Umbilical cord (tissue), 2 donors: ENCODE results near the gene PKP1. TPM values are rescaled to one million over a fixed set of nuclear protein-coding genes. Genes with fewer than 3 reads are reported as not detected.

Source experiments
- DNase-seq: peaks from one replicate; pipeline ENCODE4 v3.0.0-alpha.2; 2015; ENCODE audit warnings: low spot score
- total RNA-seq: library from RNA; depleted of rRNA; stranded (reverse); fragments of >200 nt; gene quantifications from one replicate; pipeline ENCODE4 v1.2.3, GENCODE V29; 2014; ENCODE audit warnings: low replicate concordance; ENCODE audit not compliant: insufficient read depth

Gene PKP1
- total RNA-seq, 1 donor from 2014 or later, result 21.9 TPM

DNA sequence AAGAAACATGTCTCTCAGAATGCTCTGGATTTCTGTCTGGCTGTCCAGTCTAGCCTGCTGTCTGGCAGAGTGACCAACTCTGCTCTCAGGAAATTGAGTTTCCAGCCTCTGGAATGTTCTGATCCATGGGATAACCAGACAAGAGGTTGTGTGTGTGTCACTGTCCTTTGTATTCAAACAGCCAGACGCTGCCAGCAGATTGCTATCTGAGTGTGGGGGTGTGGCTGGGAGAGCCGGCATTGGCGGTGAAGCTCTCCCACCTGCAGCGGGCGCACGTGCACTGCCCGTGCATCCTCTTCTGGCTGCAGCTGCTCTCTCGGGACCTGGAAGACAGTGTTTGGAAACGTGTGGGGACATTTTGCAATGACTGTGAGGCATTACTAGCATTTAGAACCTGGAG is 26.1 kb downstream of the PKP1 start:
- DNase-seq, result peak; percentile 66

DNA sequence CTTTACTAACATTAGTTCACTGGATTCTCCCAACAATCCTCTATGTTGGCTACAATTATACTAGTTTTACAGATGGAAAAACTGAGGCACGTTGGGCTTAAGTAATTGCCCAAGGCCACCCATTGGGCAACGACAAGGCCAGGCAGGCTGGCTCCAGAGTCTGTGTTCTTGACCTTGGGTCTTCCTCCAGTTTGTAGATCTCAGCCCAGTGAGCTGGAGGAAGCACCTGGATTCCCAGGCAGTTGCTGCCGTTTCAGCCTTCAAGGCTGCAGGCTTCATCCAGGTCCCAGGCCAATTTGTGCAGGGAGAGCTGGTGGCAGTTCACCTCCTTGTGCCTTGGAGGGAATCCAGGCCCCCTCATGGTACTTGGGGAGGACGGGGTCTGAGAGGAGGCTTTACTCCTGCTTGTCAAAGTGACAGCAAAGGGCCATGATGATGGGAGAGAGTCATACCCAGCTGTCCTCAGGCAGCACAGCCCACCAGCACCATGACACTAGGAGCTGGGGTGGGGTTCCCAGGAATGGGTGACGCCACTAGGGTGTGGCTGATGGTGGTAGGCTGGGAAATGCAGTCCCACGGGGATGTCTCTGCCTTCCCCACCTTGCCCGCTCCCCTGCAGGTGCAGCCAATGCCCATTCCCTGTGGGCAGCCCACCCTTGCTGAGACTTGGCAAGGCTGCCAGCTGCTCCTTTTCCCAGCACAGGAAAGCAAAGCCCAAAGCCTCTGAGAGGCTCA is 27.1 kb downstream of the PKP1 start:
- DNase-seq, result no peak

DNA sequence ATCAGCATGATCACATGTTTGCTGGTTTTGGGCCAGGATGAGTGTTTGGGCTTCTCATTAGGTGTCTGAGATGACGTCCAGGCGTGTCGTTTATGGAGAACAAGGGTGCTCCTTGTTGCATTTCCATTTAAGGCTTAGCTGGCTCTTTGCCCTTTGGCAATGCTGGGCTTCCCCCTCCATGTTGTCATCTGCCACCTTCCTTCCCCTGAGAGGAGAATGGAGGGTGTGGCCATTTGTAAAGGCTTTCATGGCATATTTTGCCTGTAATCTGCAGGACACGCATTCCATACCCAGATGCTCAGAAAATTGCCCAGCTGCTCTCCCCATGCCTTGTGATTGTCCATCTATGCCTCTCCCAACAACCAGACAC is 27.7 kb downstream of the PKP1 start:
- no peak for DNase-seq

DNA sequence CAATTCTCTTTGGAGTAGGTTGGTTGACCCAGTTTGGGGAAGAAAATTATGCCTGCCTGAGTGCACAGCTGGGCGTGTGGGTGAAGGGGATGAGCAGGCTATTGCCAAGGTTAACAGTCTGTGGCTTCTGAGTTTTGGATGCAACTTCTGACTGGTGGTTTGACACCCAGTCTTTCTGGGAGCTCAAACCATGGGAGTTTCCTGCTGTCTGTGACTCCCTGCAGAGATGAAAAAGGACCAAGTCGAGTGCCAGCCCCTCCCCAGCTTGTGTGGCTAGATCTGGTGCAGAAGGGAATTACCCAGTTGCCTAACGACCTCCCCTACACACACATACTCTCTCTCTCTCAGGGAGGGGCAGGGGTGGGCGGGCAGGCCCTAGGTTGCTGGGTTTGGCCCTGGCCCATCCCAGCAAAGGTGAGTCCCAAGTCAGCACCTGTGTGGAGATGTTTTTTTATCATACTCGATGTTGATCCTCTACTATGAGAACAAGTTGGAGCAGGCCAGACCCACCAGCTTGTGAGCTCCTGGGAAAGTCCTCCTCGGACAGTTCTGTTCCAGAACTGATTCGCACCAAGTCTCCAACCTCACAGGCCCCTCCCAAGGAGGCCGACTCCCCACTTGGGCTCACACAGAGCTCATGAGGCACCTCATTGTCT is 28.2 kb downstream of the PKP1 start:
- no peak for DNase-seq

DNA sequence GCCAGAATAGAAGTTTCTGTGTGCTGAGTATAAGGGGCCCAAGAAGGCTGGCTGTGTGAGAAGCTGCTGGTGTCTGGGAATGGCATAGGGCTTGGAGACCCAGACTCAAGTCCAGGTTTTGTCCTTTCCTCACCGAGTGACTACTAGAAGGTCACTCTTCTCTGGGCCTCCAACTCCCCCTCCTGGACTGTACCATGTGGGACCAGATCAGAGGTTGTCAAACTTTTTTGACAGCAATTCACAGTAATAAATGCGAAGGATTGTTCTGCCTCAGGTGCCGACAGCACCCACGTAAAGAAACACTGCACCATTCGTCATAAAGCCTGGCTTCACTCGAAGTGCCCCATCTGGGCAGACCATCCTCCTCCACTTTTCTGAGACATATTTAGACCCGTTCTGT is 29.0 kb downstream of the PKP1 start:
- DNase-seq, result no peak

DNA sequence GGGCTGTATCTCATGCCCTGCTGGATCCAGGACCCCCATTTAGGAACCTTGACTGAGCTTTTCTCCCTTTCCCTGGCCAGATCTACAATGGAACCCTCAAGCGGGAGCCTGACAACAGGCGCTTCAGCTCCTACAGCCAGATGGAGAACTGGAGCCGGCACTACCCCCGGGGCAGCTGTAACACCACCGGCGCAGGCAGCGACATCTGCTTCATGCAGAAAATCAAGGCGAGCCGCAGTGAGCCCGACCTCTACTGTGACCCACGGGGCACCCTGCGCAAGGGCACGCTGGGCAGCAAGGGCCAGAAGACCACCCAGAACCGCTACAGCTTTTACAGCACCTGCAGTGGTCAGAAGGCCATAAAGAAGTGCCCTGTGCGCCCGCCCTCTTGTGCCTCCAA is 29.8 kb downstream of the PKP1 start:
- DNase-seq, result no peak

DNA sequence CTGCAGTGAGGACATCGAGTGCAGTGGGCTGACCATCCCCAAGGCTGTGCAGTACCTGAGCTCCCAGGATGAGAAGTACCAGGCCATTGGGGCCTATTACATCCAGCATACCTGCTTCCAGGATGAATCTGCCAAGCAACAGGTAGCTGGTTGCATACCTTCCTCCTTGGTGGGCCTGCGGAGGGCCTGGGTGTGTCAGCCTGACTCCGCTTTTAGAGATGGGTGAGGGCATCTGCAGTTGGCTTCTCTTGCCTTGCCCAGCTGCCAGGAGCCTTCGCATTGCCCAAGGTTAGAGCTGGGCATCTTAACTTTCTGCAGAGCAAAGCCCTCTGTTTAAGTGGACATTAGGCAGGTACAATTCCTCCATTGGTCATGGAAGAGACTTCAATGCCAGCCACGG is 33.2 kb downstream of the PKP1 start:
- no peak for DNase-seq

DNA sequence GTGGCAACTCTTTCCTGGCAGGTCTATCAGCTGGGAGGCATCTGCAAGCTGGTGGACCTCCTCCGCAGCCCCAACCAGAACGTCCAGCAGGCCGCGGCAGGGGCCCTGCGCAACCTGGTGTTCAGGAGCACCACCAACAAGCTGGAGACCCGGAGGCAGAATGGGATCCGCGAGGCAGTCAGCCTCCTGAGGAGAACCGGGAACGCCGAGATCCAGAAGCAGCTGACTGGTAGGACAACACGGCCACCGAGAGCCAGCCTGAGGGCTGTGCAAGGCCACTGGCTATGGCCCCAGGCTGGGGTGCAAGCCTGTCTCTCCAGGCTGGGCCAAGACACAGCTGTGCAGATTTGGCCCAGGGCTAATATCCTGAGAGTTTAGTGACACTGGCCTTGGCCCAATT is 34.2 kb downstream of the PKP1 start:
- DNase-seq, result no peak

DNA sequence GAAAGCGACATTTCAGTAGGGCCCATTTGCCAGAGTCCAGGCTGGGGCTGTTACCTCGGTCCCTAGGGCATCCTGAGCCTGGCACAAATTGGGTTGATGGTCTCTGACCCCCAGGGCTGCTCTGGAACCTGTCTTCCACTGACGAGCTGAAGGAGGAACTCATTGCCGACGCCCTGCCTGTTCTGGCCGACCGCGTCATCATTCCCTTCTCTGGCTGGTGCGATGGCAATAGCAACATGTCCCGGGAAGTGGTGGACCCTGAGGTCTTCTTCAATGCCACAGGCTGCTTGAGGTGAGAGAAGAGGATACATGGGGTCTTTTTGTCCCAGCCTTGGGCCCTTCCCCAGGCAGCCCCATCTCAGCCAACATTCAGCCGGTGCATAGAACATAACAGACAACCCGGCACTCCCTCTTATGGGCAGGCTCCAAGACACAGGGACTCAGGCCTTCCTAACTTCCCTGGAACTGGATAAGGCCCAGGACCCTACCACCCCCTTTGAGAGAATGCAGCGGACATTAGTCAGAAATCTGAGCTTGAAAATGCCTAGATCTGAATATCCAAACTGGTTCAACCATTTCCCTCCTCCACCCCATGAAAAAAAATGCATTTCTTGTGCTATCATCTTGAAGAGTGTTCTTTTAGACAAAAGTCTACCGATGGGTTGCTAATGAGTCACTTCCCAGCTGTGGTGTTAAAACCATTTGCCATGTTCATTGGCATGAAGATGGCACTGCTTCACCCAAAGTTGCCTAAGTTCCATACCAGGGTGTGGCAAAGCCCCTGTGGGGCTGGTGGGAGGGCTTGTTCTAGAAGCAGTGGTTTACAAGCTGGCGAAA is 35.4 kb downstream of the PKP1 start:
- DNase-seq, result no peak

DNA sequence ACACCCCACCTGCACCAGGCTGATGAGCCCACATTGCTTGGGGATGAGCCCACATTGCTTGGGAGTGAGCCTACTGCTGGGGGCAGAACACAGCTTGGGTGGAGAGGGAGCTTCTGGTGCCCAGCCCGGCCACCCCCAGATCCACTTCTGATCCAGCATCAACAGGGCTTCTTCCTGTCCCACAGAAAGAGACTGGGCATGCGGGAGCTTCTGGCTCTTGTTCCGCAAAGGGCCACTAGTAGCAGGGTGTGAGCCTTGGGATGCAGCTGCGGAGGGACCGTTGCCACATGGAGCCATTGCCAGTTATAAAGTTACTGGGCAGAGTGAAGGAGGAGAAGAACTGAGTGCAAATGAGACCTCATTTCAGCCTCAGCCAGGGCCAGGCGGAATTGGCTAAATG is 36.3 kb downstream of the PKP1 start:
- DNase-seq, result no peak

DNA sequence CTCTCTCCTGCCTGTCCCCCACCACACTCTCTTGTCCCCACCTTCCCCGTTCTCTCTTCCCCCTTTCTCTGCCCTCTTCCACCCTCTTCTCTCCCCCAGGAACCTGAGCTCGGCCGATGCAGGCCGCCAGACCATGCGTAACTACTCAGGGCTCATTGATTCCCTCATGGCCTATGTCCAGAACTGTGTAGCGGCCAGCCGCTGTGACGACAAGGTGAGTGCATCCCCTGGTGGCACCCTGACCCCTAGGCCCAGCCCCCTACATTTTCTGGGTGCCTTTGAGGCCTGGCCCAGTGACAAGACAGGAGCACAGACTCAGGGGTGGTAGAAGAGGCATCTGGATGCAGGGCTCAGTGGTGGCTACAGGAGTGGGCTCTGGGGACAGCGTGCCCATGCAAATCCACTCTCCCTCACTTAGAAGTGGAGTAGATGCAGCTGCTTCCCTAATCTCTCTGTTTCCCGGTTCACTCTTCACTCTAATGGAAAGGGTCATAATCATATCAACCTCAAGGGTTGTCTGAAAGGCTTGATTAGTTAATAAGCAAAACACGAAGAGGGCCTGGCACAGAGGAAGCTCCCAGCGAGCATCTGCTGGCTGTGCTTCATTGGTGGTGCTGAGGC is 37.0 kb downstream of the PKP1 start:
- DNase-seq, result no peak

DNA sequence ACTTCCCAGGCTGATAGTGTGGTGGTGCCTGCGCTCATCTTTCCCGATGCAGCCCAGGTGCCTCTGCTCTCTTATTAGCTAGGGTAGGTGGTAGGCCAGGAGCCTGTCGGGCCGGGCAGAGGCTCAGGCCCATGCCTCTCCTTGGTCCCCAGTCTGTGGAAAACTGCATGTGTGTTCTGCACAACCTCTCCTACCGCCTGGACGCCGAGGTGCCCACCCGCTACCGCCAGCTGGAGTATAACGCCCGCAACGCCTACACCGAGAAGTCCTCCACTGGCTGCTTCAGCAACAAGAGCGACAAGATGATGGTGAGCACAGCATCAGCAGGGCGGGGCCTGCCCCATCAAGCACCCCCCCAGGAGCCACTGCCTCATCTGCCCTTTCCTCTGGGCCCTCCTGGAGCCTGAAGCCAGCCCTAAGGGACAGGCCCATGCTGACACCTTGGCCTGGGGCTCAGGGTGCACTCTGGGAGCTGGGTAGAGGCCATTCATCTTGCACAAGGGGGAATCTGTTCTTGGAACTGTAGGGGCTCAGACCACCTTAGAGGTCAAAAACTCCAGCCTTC is 38.6 kb downstream of the PKP1 start:
- no peak for DNase-seq

DNA sequence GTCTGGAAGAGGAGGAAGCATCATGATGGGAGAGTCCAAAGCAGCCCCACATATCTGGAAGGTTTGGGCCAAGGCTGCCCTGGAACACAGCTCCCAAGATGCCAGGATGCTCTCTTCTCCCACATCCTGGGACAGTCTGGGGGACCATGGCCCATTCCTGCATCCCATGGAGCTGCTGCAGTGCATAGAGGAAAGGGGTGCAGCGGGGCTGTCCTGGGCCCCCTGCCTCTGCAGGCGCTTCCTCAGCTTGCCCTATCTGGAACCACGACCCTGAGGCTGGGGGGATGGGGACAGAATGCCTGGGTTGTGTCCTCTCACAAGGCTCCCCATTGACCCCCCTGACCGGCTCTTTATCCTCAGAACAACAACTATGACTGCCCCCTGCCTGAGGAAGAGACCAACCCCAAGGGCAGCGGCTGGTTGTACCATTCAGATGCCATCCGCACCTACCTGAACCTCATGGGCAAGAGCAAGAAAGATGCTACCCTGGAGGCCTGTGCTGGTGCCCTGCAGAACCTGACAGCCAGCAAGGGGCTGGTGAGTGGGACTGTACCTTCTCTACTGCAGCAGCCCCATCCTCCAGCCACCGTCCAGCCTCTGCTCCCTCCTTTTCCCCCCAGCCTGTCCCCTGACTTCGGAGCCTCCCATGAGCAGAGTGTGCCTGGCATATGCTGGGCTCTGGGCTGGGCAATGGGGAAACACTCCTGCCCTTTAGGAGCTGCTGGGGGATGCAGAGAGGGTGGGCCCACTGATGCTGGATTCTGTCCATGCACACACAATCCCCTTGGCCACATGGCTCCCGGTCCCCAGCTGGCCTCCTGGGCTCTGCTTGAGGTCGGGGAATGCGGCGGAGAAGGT is 39.6 kb downstream of the PKP1 start:
- DNase-seq, result no peak

DNA sequence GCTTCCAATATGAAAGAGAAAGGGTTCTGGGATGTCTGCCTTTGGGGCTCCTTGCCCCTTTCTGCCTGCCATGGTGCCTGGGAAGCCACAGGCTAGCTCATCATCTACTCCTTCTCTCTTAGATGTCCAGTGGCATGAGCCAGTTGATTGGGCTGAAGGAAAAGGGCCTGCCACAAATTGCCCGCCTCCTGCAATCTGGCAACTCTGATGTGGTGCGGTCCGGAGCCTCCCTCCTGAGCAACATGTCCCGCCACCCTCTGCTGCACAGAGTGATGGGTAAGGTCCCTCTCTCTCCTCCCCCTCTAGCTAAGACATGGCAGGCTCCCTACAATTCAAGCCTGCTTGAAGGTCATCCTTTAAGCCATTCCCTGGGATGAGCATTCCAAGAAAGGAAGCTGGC is 41.0 kb downstream of the PKP1 start:
- no peak for DNase-seq

DNA sequence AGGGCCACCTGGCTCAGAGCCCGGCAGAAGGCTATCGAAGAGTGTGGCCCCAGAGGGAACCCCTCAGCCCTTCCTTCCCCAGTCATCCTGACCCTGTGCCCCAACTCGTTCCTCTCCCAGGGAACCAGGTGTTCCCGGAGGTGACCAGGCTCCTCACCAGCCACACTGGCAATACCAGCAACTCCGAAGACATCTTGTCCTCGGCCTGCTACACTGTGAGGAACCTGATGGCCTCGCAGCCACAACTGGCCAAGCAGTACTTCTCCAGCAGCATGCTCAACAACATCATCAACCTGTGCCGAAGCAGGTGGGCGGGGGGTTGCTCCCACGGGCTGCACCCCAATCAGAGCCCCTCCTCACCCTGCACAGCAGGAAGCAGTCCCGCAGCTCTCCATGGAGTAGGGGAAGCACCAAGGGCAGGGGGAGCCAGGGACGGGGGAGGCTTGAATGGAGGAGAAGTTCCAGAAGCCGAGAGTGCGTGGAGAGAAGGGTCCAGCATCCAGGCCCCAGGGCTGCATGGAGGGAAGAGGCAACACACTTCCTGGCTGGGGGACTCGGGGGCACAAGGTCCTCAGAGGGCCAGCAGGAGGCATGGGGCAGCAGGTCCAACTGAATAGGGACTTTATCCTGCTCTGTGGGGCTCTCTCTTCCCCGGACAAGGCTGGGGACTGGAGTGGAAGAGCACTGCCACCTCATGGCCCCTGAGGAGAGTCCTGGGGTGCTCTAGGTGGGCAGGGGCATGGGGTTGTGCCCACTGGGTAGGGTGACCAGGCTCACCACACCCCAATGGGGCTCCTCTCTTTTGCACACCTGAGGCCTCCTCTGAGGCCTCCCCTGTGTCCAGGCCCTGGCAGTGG is 41.7 kb downstream of the PKP1 start:
- DNase-seq, result no peak

DNA sequence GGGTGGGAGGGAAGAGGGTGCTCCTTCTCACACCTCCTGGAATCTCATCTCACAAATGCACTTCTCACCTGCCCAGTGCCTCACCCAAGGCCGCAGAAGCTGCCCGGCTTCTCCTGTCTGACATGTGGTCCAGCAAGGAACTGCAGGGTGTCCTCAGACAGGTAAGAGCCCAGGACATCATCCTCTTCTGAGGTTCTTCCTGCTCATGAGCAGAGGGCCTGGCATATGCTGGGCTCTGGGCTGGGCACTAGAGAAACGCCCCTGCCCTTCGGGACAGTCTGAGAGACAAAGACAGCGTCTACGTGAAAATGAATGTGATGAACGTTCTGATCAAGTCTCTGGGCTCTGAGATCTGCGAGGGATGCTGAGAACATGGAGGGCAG is 42.4 kb downstream of the PKP1 start:
- DNase-seq, result no peak

DNA sequence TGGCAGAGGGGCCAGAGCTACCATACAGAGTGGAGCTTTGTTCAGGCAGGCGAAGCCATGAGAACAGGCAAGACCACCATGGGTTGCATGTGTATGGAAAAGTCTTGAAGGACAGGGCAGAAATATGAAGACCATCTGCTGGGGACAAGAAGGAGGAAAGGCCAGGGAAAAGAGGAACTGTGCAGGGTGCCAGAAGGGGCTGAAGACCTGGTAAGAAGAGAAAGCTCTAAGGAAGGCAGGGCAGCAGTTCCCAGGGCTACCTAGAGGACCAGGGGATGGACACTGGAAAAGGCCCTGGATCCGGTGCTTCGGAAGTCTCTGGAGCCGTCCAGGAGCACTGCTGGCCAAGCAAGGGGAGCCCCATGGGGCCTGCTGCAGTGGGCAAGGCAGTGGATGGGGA is 43.4 kb downstream of the PKP1 start:
- DNase-seq, result no peak

DNA sequence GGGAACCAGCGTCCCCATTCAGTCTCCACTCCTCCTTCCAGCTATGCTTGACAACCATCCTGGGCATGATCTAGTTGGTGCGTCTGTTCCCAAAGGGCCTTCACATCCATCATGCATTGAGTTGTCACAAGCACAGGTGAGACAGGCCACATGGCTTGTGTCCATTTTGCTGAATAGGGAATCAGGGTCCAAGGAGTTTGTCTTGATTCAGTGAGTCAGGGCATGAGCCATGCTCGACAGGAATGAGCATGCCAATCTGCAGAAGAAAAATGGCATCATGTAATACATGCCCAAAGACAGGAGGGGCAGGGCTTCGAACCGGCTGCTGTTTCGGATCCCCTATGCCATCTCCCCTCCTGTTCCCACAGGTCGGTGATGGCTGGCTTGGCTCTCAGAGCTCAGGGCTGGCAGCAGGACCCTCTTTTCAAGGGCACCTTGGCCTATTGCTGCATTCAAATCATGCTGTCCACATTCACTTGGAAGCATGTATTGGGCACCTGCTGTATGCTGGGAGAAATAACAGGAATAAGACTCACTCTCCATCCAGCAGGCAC is 44.5 kb downstream of the PKP1 start:
- no peak for DNase-seq

DNA sequence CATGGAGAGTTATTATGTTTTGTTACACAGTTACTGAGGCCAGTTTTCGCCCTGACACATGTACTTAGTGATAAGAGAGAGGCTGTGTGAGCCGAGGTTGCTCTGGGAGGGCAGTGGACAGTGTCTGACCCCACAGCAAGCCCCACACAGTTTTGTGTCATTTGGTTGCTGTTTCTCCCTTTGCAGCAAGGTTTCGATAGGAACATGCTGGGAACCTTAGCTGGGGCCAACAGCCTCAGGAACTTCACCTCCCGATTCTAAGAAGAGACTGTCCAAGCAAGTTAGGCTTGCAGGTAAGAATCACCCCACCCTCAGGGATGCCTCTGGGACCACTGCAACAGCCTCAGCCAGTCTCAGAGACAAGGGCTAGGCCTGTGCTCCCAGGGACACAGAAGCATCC is 45.3 kb downstream of the PKP1 start:
- DNase-seq, result no peak

DNA sequence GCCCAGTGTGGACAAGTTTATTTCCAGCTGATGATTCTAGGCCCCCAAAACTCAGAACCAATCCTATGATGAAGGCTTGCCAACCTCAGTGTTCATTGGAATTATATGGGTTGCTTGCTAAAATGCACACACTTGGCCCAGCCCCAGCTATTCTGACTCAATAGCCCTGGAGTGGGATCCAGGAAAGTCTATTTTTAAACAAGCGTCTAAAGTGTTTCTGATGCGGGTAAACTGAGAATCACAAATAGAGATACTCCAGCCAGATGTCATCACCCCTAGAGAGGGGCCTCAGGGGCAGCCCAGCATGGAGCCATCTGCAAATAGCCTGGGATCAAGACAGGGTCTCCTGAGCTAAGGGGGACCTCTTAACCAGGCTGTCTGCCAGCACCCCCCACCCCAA is 46.0 kb downstream of the PKP1 start:
- peak; percentile 57 for DNase-seq
